ENCODE data around the gene MAP4K4. TPM values are rescaled to one million over a fixed set of nuclear protein-coding genes. Genes with fewer than 3 reads are reported as not detected.

MAP4K4 gene
- total and polyA plus RNA-seq, 8 donors = 9.7 to 38.7 (median 15.3) TPM

GRCh38 chr2:101902169-101902568, 204.7 kb downstream of the MAP4K4 start:
- Histone ChIP-seq H3K27me3 (no peaks in the 10 kb centered on the region), H3K9me3 (no peaks in the 10 kb centered on the region), H3K4me3 (no peak overlapping the region), H3K4me1 (no peaks in the 10 kb centered on the region), H3K27ac (no peak overlapping the region), H3K36me3 (no peaks in the 10 kb centered on the region)
- intact Hi-C loops (cut with DNase I) = no loop called here
- 71 to 73% methylated on average over 2 of the region's 2 CpGs for WGBS, 2 donors
- ATAC-seq (no peak), DNase-seq (no peak), FAIRE-seq (no peak)
- no peak for TF ChIP-seq CTCF (IDR thresholded peaks at IDR 0.05)

DNA sequence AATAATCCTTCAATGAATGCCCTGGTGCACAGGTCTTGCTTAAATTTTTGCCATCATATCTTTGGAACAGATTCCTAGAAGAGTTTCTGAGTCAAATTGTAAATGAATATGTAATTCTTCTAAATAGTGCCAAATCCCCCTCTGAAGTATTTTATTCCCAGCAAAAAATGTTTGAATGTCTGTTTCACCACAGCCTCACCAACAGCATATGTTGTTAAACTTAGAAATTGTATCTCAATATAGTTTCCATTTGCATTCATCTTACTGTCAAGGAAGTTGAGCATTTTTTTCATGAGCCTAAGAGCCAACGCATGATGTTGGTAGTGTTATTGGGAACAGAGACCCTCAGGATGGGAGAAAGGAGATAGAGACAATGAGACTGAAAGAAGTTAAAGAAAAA, 207.4 kb downstream of the MAP4K4 start:
- no peak for FAIRE-seq
- Histone ChIP-seq H3K4me3 (no peak overlapping the region), H3K9me3 (no peaks in the 10 kb centered on the region), H3K36me3 (no peaks in the 10 kb centered on the region), H3K27ac (no peak overlapping the region), H3K27me3 (no peaks in the 10 kb centered on the region), H3K4me1 (no peaks in the 10 kb centered on the region)
- WGBS, 2 donors = 89 to 97% methylated on average over 1 of the region's 1 CpG
- no peak for DNase-seq
- intact Hi-C loops (cut with DNase I) = no loop called here
- no peak for TF ChIP-seq CTCF (IDR thresholded peaks at IDR 0.05)
- no peak for ATAC-seq

DNA sequence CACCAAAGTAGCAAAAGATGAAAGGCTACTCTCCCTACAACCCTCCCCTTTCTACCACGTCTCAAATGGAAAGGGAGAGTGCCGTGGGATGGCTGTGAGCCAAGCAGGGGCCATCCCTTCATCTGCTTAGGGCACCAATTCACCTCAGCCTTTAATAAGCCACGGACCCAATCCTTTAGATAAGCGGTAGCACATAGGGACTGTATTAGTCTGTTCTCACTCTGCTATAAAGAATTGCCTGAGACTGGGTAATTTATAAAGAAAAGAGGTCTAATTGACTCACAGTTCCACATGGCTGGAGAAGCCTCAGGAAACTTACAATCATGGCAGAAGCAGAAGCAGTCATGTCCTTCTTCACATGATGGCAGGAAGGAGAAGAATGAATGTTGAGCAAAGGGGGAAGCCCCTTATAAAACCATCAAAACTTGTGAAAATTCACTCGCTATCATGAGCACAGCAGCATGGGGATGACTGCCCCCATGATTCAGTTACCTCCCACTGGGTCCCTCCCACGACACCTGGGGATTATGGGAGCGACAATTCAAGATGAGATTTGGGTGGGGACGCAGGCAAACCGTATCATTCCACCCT, 208.3 kb downstream of the MAP4K4 start:
- ATAC-seq = no peak
- H3K9me3 ChIP-seq = no peaks in the 10 kb centered on the region
- no peak for FAIRE-seq

DNA sequence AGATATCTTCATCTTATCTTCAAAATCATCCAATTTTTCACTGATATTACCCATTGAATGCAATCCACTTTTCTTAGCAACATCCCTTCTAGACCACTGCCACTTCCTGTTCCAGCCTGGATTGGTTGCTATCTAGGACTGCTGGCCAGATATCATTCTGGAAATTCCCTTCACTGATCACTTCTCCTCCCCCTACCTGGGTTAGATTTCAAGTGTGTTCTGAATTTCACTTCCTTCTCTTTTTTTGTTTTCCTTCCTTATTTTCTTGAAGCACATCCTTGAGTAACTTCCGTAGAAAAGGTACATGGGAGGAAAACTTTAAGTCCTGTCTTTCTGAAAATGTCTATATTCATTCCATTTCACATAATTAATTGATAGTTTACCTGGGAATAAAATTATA, 212.3 kb downstream of the MAP4K4 start:
- WGBS, 2 donors = 62 to 90% methylated on average over 1 of the region's 1 CpG
- H3K27ac ChIP-seq = no peak overlapping the region
- no peaks in the 10 kb centered on the region for H3K4me1 ChIP-seq
- no peaks in the 10 kb centered on the region for H3K9me3 ChIP-seq
- no peak for FAIRE-seq
- H3K36me3 ChIP-seq = no peaks in the 10 kb centered on the region
- no peaks in the 10 kb centered on the region for H3K27me3 ChIP-seq
- DNase-seq = no peak
- ATAC-seq = no peak
- no peak for TF ChIP-seq CTCF (IDR thresholded peaks at IDR 0.05)
- H3K4me3 ChIP-seq = no peak overlapping the region
- intact Hi-C loops (cut with DNase I) = no loop called here

More for the DNA sequence above, 208.3 kb downstream of the MAP4K4 start:
- Histone ChIP-seq H3K27ac (no peak overlapping the region), H3K4me3 (no peak overlapping the region), H3K27me3 (no peaks in the 10 kb centered on the region), H3K36me3 (no peaks in the 10 kb centered on the region), H3K4me1 (no peaks in the 10 kb centered on the region)
- TF ChIP-seq CTCF (IDR thresholded peaks at IDR 0.05) = no peak
- intact Hi-C loops (cut with DNase I) = no loop called here
- no peak for DNase-seq
- WGBS, 2 donors = 73 to 78% methylated on average over 9 of the region's 9 CpGs

GRCh38 chr2:101912545-101912944, 215.0 kb downstream of the MAP4K4 start:
- 82 to 91% methylated on average over 2 of the region's 2 CpGs for WGBS, 2 donors
- H3K4me3 ChIP-seq = no peak overlapping the region
- DNase-seq (no peak), FAIRE-seq (no peak), ATAC-seq (peak in 1 of 4 donors; percentile 33)
- no peaks in the 10 kb centered on the region for H3K9me3 ChIP-seq
- H3K4me1 ChIP-seq = peaks cover 0 to 7% (median 0%) of the 10 kb centered on the region in 3 donors
- H3K36me3 ChIP-seq = no peaks in the 10 kb centered on the region
- no peak overlapping the region for H3K27ac ChIP-seq
- intact Hi-C loops (cut with DNase I) = no loop called here
- no peaks in the 10 kb centered on the region for H3K27me3 ChIP-seq
- TF ChIP-seq CTCF (IDR thresholded peaks at IDR 0.05) = no peak

Measured in pancreas (tissue), 10 donors.